SK-N-SH treated with all-trans-retinoic acid at 6 μM for 48 hours (cell line): ENCODE results near the gene MON2.

Experiments
- ATAC-seq: fragments of 200-7000 bp; cut with Tn5 transposase; 3 replicates; pipeline ENCODE4 v1.9.1; 2020; ENCODE audit warnings: mild to moderate bottlenecking, moderate library complexity
- ARNTL ChIP-seq: fragments of 450-650 bp; formaldehyde crosslinking; IDR thresholded peaks from 2 replicates; pipeline ENCODE4 v1.5.0; 2020; ENCODE audit warnings: low read depth, mild to moderate bottlenecking, moderate library complexity, borderline replicate concordance
- BACH2 ChIP-seq: fragments of 250-450 bp; sonication (Bioruptor Pico); IDR thresholded peaks from 2 replicates; pipeline ENCODE4 v1.9.0; 2021; ENCODE audit warnings: mild to moderate bottlenecking, borderline replicate concordance
- CREB5 ChIP-seq: fragments of 250-450 bp; sonication (Bioruptor Pico); IDR thresholded peaks from 2 replicates; pipeline ENCODE4 v1.5.1; 2020; ENCODE audit warnings: low read depth, mild to moderate bottlenecking, moderate library complexity
- CSDC2 ChIP-seq: fragments of 250-450 bp; sonication (Bioruptor Pico); IDR thresholded peaks from 2 replicates; pipeline ENCODE4 v1.5.0; 2020; ENCODE audit warnings: mild to moderate bottlenecking, moderate library complexity
- ESRRG ChIP-seq: fragments of 250-450 bp; sonication (Bioruptor Pico); IDR thresholded peaks from 2 replicates; pipeline ENCODE4 v1.6.1; 2021; ENCODE audit warnings: mild to moderate bottlenecking
- GLIS3 ChIP-seq: fragments of 250-450 bp; sonication (Bioruptor Pico); IDR thresholded peaks from 2 replicates; pipeline ENCODE4 v1.5.0; 2020; ENCODE audit warnings: mild to moderate bottlenecking, moderate library complexity
- ISL1 ChIP-seq: fragments of 250-450 bp; sonication (Bioruptor Pico); IDR thresholded peaks from 2 replicates; pipeline ENCODE4 v2.1.2; 2022; ENCODE audit warnings: mild to moderate bottlenecking, moderate library complexity
- OSR1 ChIP-seq: fragments of 250-450 bp; sonication (Bioruptor Pico); IDR thresholded peaks from 2 replicates; pipeline ENCODE4 v1.8.0; 2022; ENCODE audit warnings: moderate library complexity, mild to moderate bottlenecking, inconsistent platforms
- PATZ1 ChIP-seq: fragments of 250-450 bp; sonication (Bioruptor Pico); IDR thresholded peaks from 2 replicates; pipeline ENCODE4 v1.8.0; 2020; ENCODE audit warnings: mild to moderate bottlenecking, moderate library complexity, borderline replicate concordance
- POU6F1 ChIP-seq: fragments of 250-450 bp; sonication (Bioruptor Pico); IDR thresholded peaks from 2 replicates; pipeline ENCODE4 v1.8.0; 2021; ENCODE audit warnings: low read depth, mild to moderate bottlenecking, moderate library complexity, borderline replicate concordance
- PPARA ChIP-seq: fragments of 250-450 bp; sonication (Bioruptor Pico); IDR thresholded peaks from 2 replicates; pipeline ENCODE4 v1.5.0; 2020; ENCODE audit warnings: mild to moderate bottlenecking, borderline replicate concordance
- RARB ChIP-seq: fragments of 250-450 bp; sonication (Bioruptor Pico); IDR thresholded peaks from 2 replicates; pipeline ENCODE4 v1.8.0; 2021; ENCODE audit warnings: mild to moderate bottlenecking, moderate library complexity
- SNAI2 ChIP-seq: fragments of 250-450 bp; sonication (Bioruptor Pico); IDR thresholded peaks from 2 replicates; pipeline ENCODE4 v1.5.0; 2020; ENCODE audit warnings: mild to moderate bottlenecking, moderate library complexity
- TCF4 ChIP-seq: fragments of 250-450 bp; sonication (Bioruptor Pico); IDR thresholded peaks from 2 replicates; pipeline ENCODE4 v1.8.0; 2021; ENCODE audit warnings: mild to moderate bottlenecking, moderate library complexity, borderline replicate concordance
- TSHZ2 ChIP-seq: fragments of 250-450 bp; sonication (Bioruptor Pico); IDR thresholded peaks from 2 replicates; pipeline ENCODE4 v1.5.0; 2020; ENCODE audit warnings: mild to moderate bottlenecking, moderate library complexity
- ZC3H10 ChIP-seq: fragments of 250-450 bp; sonication (Bioruptor Pico); IDR thresholded peaks from 2 replicates; pipeline ENCODE4 v1.5.1; 2021; ENCODE audit warnings: mild to moderate bottlenecking, moderate library complexity
- ZFP3 ChIP-seq: fragments of 250-450 bp; sonication (Bioruptor Pico); IDR thresholded peaks from 2 replicates; pipeline ENCODE4 v1.5.0; 2020; ENCODE audit warnings: mild to moderate bottlenecking, moderate library complexity
- ZFP30 ChIP-seq: fragments of 450-650 bp; formaldehyde crosslinking; IDR thresholded peaks from 2 replicates; pipeline ENCODE4 v1.5.0; 2022; ENCODE audit warnings: mild to moderate bottlenecking, moderate library complexity
- ZNF565 ChIP-seq: fragments of 450-650 bp; formaldehyde crosslinking; conservative IDR thresholded peaks from 2 replicates; pipeline ENCODE4 v1.5.0; 2020; ENCODE audit warnings: low read depth, mild to moderate bottlenecking, moderate library complexity
- ZNF70 ChIP-seq: fragments of 450-650 bp; formaldehyde crosslinking; IDR thresholded peaks from 2 replicates; pipeline ENCODE4 v1.5.0; 2020; ENCODE audit warnings: mild to moderate bottlenecking, moderate library complexity
- ZNF8 ChIP-seq: fragments of 450-650 bp; formaldehyde crosslinking; IDR thresholded peaks from 2 replicates; pipeline ENCODE4 v1.5.0; 2020; ENCODE audit warnings: mild to moderate bottlenecking, moderate library complexity

MON2 gene

GRCh38 chr12:62468935-62469334, 2.3 kb downstream of the MON2 start (continued):
- no peak for TF ChIP-seq TSHZ2 (CRISPR knock-in tag)
- no peak for TF ChIP-seq SNAI2 (CRISPR knock-in tag)
- TF ChIP-seq ZNF70 (CRISPR knock-in tag) = no peak
- TF ChIP-seq ISL1 (CRISPR knock-in tag) = no peak
- TF ChIP-seq BACH2 (CRISPR knock-in tag) = no peak

- no peak for ATAC-seq
- TF ChIP-seq PATZ1 (CRISPR knock-in tag) (no peak), ZC3H10 (CRISPR knock-in tag) (no peak), POU6F1 (CRISPR knock-in tag) (no peak), GLIS3 (CRISPR knock-in tag) (no peak), OSR1 (no peak), ZFP30 (no peak), TSHZ2 (CRISPR knock-in tag) (no peak), ZNF565 (CRISPR knock-in tag) (no peak), ARNTL (CRISPR knock-in tag) (no peak), SNAI2 (CRISPR knock-in tag) (no peak), TCF4 (CRISPR knock-in tag) (no peak), BACH2 (CRISPR knock-in tag) (no peak), CSDC2 (CRISPR knock-in tag) (no peak), ISL1 (CRISPR knock-in tag) (no peak), ESRRG (no peak), RARB (CRISPR knock-in tag) (no peak)
These were observed 3.1 kb downstream of the MON2 start for GRCh38 chr12:62469704-62470103.

- ATAC-seq = no peak
- TF ChIP-seq ARNTL (CRISPR knock-in tag) (no peak), GLIS3 (CRISPR knock-in tag) (no peak), POU6F1 (CRISPR knock-in tag) (no peak), ZC3H10 (CRISPR knock-in tag) (no peak), ISL1 (CRISPR knock-in tag) (no peak), OSR1 (no peak), ZNF70 (CRISPR knock-in tag) (no peak), ZFP30 (no peak), ZNF8 (no peak), PPARA (CRISPR knock-in tag) (no peak), ZFP3 (CRISPR knock-in tag) (no peak), CREB5 (CRISPR knock-in tag) (no peak), BACH2 (CRISPR knock-in tag) (no peak)
These were observed 5.1 kb downstream of the MON2 start for GRCh38 chr12:62471734-62472133.
